ENCODE measurements around the gene BEND5. TPM values are rescaled to one million over a fixed set of nuclear protein-coding genes. Genes with fewer than 3 reads are reported as not detected.

BEND5 gene
- total and polyA plus RNA-seq, 4 donors: 1.3 to 10.1 (median 6.3) TPM

DNA sequence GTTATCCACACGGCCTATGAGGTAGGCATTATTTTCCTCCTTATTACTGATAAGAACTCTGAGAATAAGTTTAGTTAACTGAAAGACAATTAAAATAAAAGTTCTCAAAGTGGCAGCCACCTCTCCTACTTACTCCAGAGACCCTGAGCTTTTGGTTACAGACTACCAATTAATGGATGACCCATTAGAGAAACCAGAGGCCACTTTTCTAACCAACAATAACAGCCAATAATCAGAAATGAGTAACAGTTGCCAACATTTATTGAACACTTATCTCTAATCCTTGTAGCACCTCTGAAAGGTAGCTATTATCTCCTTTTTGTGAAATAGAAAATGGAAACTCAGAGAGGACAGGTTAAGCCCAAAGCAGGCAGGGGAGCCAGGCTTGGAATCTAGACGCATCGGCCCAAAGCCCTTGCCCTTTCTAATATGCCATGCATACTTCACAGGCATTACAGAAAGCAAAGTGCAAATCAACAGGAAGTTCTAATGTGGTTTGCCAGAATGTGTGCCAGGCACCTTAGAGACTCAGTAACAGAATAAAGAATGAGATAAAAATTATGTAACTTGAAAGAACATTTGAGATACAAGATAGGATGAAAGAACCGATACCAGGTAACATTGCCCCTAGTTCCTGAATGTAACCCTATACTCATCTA, 50.0 kb downstream of the BEND5 start:
- Histone ChIP-seq H3K9me3 (ENCODE audit: control insufficient read depth in 4 of 4, insufficient read depth in 3 of 4, low read length in 3 of 4) (no peaks in the 10 kb centered on the region), H3K27me3 (ENCODE audit: control insufficient read depth in 3 of 3, insufficient read depth in 3 of 3, low read length in 2 of 3) (no peaks in the 10 kb centered on the region), H3K4me3 (no peak overlapping the region), H3K4me1 (ENCODE audit: control insufficient read depth in 5 of 5, insufficient read depth in 5 of 5, low read length in 5 of 5) (no peaks in the 10 kb centered on the region), H3K9ac (ENCODE audit: insufficient read depth in 1 of 2, low read length in 2 of 2) (no peak overlapping the region), H3K27ac (ENCODE audit: low read depth in 1 of 2, low read length in 1 of 2) (no peak overlapping the region), H3K36me3 (ENCODE audit: control insufficient read depth in 4 of 4, insufficient read depth in 4 of 4, low read length in 4 of 4) (peaks cover 1 to 20% (median 7%) of the 10 kb centered on the region in 4 donors)
- TF ChIP-seq, protein P1, sequence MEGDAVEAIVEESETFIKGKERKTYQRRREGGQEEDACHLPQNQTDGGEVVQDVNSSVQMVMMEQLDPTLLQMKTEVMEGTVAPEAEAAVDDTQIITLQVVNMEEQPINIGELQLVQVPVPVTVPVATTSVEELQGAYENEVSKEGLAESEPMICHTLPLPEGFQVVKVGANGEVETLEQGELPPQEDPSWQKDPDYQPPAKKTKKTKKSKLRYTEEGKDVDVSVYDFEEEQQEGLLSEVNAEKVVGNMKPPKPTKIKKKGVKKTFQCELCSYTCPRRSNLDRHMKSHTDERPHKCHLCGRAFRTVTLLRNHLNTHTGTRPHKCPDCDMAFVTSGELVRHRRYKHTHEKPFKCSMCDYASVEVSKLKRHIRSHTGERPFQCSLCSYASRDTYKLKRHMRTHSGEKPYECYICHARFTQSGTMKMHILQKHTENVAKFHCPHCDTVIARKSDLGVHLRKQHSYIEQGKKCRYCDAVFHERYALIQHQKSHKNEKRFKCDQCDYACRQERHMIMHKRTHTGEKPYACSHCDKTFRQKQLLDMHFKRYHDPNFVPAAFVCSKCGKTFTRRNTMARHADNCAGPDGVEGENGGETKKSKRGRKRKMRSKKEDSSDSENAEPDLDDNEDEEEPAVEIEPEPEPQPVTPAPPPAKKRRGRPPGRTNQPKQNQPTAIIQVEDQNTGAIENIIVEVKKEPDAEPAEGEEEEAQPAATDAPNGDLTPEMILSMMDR (IDR thresholded peaks at IDR 0.05; ENCODE audit: control extremely low read depth, extremely low read depth): no peak
- no peak for ATAC-seq (ENCODE audit: insufficient read depth, low FRiP score)
- 92 to 96% methylated on average over 4 of the region's 4 CpGs for WGBS, 2 donors
- no peak for DNase-seq

DNA sequence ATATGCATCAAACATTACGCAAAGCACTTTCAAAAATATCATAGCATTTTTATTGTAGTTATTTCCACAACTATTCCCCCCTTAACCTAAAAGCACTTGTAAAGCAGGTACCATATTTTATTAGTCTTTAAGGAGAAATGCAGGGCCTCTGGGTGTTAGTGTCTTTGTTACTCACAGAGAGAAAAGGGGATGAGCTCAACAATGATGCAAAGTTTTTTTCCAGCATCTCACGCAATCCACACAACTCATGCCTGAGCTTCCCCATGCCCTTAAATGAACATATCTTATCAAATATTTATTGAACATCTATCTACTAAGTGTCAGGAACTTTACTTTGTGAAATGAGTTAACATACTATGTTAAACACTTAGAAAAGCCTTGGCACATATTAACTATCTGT, 50.6 kb downstream of the BEND5 start:
- no peaks in the 10 kb centered on the region for H3K9me3 ChIP-seq (ENCODE audit: control insufficient read depth in 4 of 4, insufficient read depth in 3 of 4, low read length in 3 of 4)
- no peaks in the 10 kb centered on the region for H3K4me1 ChIP-seq (ENCODE audit: control insufficient read depth in 5 of 5, insufficient read depth in 5 of 5, low read length in 5 of 5)
- TF ChIP-seq, protein P1 (IDR thresholded peaks at IDR 0.05; ENCODE audit: control extremely low read depth, extremely low read depth): no peak
- H3K9ac ChIP-seq (ENCODE audit: insufficient read depth in 1 of 2, low read length in 2 of 2): no peak overlapping the region
- H3K27me3 ChIP-seq (ENCODE audit: control insufficient read depth in 3 of 3, insufficient read depth in 3 of 3, low read length in 2 of 3): no peaks in the 10 kb centered on the region
- ATAC-seq (ENCODE audit: insufficient read depth, low FRiP score): no peak
- 93 to 98% methylated on average over 2 of the region's 2 CpGs for WGBS, 2 donors
- H3K4me3 ChIP-seq: no peak overlapping the region
- peaks cover under 1 to 15% (median 2%) of the 10 kb centered on the region in 4 donors for H3K36me3 ChIP-seq (ENCODE audit: control insufficient read depth in 4 of 4, insufficient read depth in 4 of 4, low read length in 4 of 4)
- no peak overlapping the region for H3K27ac ChIP-seq (ENCODE audit: low read depth in 1 of 2, low read length in 1 of 2)
- no peak for DNase-seq

DNA sequence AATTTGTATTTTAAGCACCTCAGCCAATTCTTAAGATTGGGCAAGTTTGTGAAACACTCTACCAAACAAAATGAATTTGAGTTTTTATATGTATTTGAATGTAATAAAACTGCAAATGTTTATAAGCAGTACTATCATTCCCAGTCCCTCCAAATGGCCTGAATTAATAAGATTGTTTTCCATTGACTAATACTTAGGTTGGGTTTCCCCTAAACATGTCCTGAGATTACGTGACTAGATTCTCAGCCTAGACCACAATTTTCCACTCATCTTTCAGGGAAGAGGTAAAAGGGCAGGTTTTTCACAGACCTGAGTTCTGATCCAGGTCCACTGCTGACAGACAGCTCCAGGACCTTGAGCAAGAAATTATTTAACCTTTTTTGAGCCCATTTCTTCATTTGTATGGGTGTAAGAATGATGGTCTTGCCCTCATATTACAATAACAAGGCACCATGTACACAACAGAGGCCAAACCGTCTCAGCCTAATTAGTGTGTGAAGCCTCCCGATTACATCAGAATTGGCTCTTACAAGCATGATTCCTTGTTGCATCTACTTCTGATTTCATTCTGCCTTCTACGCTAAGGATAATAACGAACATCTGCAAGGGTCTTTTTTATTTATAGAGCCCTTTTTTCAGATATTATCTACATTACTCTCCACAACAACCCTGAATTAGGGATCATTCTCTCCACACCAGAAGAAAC, 51.2 kb downstream of the BEND5 start:
- no peaks in the 10 kb centered on the region for H3K27me3 ChIP-seq (ENCODE audit: control insufficient read depth in 3 of 3, insufficient read depth in 3 of 3, low read length in 2 of 3)
- DNase-seq (no peak), ATAC-seq (ENCODE audit: insufficient read depth, low FRiP score) (no peak)
- no peak overlapping the region for H3K9ac ChIP-seq (ENCODE audit: insufficient read depth in 1 of 2, low read length in 2 of 2)
- 87 to 94% methylated on average over 5 of the region's 5 CpGs for WGBS, 2 donors
- H3K4me3 ChIP-seq: no peak overlapping the region
- no peaks in the 10 kb centered on the region for H3K4me1 ChIP-seq (ENCODE audit: control insufficient read depth in 5 of 5, insufficient read depth in 5 of 5, low read length in 5 of 5)
- H3K27ac ChIP-seq (ENCODE audit: low read depth in 1 of 2, low read length in 1 of 2): no peak overlapping the region
- H3K9me3 ChIP-seq (ENCODE audit: control insufficient read depth in 4 of 4, insufficient read depth in 3 of 4, low read length in 3 of 4): no peaks in the 10 kb centered on the region
- TF ChIP-seq, protein P1 (IDR thresholded peaks at IDR 0.05; ENCODE audit: control extremely low read depth, extremely low read depth): no peak
- H3K36me3 ChIP-seq (ENCODE audit: control insufficient read depth in 4 of 4, insufficient read depth in 4 of 4, low read length in 4 of 4): peaks cover 0 to 12% (median 2%) of the 10 kb centered on the region in 4 donors
